ENCODE results near the gene LRRC8A. TPM values are rescaled to one million over a fixed set of nuclear protein-coding genes. Genes with fewer than 3 reads are reported as not detected.

LRRC8A gene
- total RNA-seq, 1 experiment from 2014 or later = 76.0 TPM

Other genes starting within 250 kb of the LRRC8A start
- 82.3 and 113 TPM in 2 replicates for gene DYNC2I2, start 225.3 kb upstream of the LRRC8A start, total RNA-seq (2014; rRNA removed; shearing (Covaris generic))
- 798 and 1,235 TPM in 2 replicates for gene SET, start 192.9 kb upstream of the LRRC8A start, total RNA-seq (2014; rRNA removed; shearing (Covaris generic))
- 29.4 and 35.0 TPM in 2 replicates for gene PKN3, start 179.6 kb upstream of the LRRC8A start, total RNA-seq (2014; rRNA removed; shearing (Covaris generic))
- gene ZDHHC12, start 158.0 kb upstream of the LRRC8A start, total RNA-seq (2014; rRNA removed; shearing (Covaris generic)) = 66.5 and 76.6 TPM in 2 replicates
- 19.6 and 31.1 TPM in 2 replicates for gene ZER1, start 110.2 kb upstream of the LRRC8A start, total RNA-seq (2014; rRNA removed; shearing (Covaris generic))
- 15.3 and 16.8 TPM in 2 replicates for gene TBC1D13, start 94.9 kb upstream of the LRRC8A start, total RNA-seq (2014; rRNA removed; shearing (Covaris generic))
- gene ENDOG, start 63.6 kb upstream of the LRRC8A start, total RNA-seq (2014; rRNA removed; shearing (Covaris generic)) = 15.5 and 32.9 TPM in 2 replicates
- 49.0 and 70.7 TPM in 2 replicates for gene SPOUT1, start 52.3 kb upstream of the LRRC8A start, total RNA-seq (2014; rRNA removed; shearing (Covaris generic))
- gene KYAT1, start 183 bp upstream of the LRRC8A start, total RNA-seq (2014; rRNA removed; shearing (Covaris generic)) = 47.9 and 49.0 TPM in 2 replicates
- gene PHYHD1, start 38.8 kb downstream of the LRRC8A start, total RNA-seq (2014; rRNA removed; shearing (Covaris generic)) = 24.3 and 27.2 TPM in 2 replicates
- 18.6 and 20.9 TPM in 2 replicates for gene DOLK, start 65.5 kb downstream of the LRRC8A start, total RNA-seq (2014; rRNA removed; shearing (Covaris generic))
- 81.3 and 87.9 TPM in 2 replicates for gene NUP188, start 65.6 kb downstream of the LRRC8A start, total RNA-seq (2014; rRNA removed; shearing (Covaris generic))
- gene SH3GLB2, start 146.2 kb downstream of the LRRC8A start, total RNA-seq (2014; rRNA removed; shearing (Covaris generic)) = 79.1 and 80.1 TPM in 2 replicates
- 26.4 and 33.8 TPM in 2 replicates for gene MIGA2, start 154.5 kb downstream of the LRRC8A start, total RNA-seq (2014; rRNA removed; shearing (Covaris generic))
- gene DOLPP1, start 199.0 kb downstream of the LRRC8A start, total RNA-seq (2014; rRNA removed; shearing (Covaris generic)) = 41.3 and 42.5 TPM in 2 replicates
- gene CRAT, start 228.7 kb downstream of the LRRC8A start, total RNA-seq (2014; rRNA removed; shearing (Covaris generic)) = 13.6 and 14.9 TPM in 2 replicates
- gene PTPA, start 229.3 kb downstream of the LRRC8A start, total RNA-seq (2014; rRNA removed; shearing (Covaris generic)) = 160 and 166 TPM in 2 replicates

Measured in H7 (cell line).